Urothelium cell line (cell line): Measurements from ENCODE around the gene C2orf74.

ENCODE experiments used
- DNase-seq: peaks from one replicate; pipeline ENCODE4 v3.0.0; 2011; ENCODE audit warnings: low spot score, mixed read lengths
- FAIRE-seq: peaks from 2 replicates; lab custom pipeline; 2011; peaks lifted over from hg19 to GRCh38; lab: Jason Lieb, UNC

Gene C2orf74

GRCh38 chr2:61210332-61210981 lies 48.5 kb downstream of the C2orf74 start:
- no peak for FAIRE-seq

GRCh38 chr2:61214171-61214570 lies 52.2 kb downstream of the C2orf74 start:
- DNase-seq (no peak), FAIRE-seq (no peak)

More at GRCh38 chr2:61210332-61210981, 48.5 kb downstream of the C2orf74 start:
- DNase-seq: no peak
